GM08714 (cell line): Measurements from ENCODE around the gene MPC2.
"Not testable (repeated sequence)": the region's sequence is repeated elsewhere in the genome, so short reads cannot be mapped to it uniquely, and the experiment has no call there.

Experiments used
- H3K4me3 ChIP-seq: fragments of 200-500 bp; sonication (Bioruptor generic); 2 replicates; pipeline ENCODE4 v1.5.1; 2014; ENCODE audit warnings: mild to moderate bottlenecking, low read length, inconsistent platforms
- ZNF274 ChIP-seq: IDR thresholded peaks from 2 replicates; pipeline ENCODE4 v1.6.1; 2012; ENCODE audit warnings: mild to moderate bottlenecking, low read depth, low read length

The MPC2 gene

GRCh38 chr1:167904652-167905130 is 32.2 kb downstream of the MPC2 start:
- TF ChIP-seq ZNF274, result no peak
- H3K4me3 ChIP-seq, result no peak overlapping the region

DNA sequence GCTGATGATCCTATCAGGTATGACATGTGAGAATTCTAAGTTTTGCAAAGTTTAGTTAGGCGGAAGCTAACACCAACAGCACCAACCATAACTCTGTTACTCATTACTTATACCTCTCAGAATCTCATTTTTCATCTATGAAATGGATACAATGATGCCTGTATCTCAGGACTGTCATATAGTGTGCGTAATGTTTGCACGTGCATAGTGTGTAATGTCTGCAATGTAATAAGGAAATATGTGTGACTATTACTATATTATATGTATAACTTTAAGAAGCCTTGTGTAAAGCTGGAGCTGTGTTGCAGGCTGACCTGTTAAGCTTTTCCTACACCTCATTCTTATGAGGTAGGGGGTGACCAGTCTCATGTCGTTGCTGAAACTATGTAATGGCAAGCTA is 36.0 kb downstream of the MPC2 start:
- no peak overlapping the region for H3K4me3 ChIP-seq
- no peak for TF ChIP-seq ZNF274

DNA sequence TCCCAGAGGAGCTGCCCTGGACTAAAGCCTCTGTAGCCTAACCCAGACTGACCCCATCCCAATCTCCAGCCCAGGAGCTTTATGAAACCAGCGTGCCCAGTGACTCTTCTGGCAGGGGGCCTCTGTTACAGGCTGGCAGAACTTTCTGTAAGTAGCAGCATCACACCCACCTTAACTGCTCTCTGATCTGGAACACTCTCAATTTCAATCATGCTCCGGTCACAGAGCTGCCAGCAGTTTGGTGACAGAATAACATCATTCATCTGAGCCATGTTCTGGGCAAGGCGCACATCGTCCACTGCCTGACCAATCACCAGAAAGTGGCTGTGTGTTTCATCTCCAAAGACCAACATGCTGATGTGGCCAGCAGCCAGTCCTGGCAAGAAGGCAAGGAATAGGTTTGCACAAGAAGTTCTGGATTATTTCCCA is 37.6 kb downstream of the MPC2 start:
- H3K4me3 ChIP-seq, result no peak overlapping the region
- TF ChIP-seq ZNF274, result no peak

- no peak for TF ChIP-seq ZNF274
- no peak overlapping the region for H3K4me3 ChIP-seq
Observed at GRCh38 chr1:167898578-167899222, 38.2 kb downstream of the MPC2 start.

DNA sequence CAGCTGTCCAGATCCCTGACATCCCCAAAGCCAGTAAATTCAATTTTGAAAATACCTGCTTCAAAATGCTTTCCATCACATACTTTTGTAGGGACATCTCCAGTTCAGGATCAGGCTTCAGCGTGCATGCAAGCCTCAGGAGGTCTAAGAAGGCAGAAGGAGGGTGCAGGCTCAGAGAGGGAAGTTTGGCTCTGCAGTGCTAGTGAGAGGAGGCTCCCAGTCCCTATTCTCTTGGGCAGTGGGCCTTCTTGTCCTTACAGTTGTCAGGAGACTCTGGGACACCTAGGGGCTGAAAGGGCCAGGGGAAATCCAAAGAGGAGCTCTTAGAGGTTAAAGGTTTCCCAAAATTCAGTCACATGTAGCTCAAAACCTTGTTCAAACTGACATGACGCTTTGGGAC is 43.1 kb downstream of the MPC2 start:
- no peak overlapping the region for H3K4me3 ChIP-seq
- no peak for TF ChIP-seq ZNF274

DNA sequence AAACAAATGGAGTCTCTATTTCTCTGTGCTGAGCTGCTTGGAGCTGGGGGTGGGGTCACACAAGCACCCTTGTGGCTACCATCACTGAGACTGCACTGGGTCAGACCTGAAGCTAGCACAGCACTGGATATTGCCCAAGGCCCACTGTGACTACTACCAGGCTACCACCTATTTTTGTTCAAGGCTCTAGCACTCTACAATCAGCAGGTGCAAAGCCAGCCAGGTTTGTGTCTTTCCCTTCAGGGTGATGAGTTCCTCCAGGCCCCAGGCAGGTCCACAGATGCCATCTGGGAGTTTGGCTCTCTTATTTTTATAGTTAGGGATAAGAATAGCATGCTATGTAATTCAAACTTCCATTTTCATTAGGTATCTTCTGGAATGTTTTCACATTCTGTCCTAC is 46.5 kb downstream of the MPC2 start:
- TF ChIP-seq ZNF274, result no peak
- H3K4me3 ChIP-seq, result no peak overlapping the region

- H3K4me3 ChIP-seq, result not testable (repeated sequence)
Observed at GRCh38 chr1:167887187-167887586, 49.7 kb downstream of the MPC2 start.

DNA sequence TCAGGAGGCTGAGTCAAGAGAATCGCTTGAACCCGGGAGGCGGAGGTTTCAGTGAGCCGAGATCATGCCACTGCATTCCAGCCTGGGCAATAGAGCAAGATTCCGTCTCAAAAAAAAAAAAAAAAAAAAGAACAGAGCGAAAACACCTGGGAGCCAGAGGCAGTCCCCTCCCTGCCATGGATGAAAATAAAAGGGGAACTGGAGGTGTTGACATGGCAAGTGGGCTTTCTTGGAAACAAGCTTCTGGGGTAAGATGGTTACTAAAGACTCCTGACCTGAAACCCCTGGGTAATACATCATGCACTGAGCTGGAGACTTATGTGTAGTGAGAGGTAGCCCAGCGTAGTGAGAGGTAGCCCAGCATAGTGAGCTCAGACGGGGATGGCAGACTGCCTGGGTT is 54.5 kb downstream of the MPC2 start:
- TF ChIP-seq ZNF274, result no peak
- no peak overlapping the region for H3K4me3 ChIP-seq

DNA sequence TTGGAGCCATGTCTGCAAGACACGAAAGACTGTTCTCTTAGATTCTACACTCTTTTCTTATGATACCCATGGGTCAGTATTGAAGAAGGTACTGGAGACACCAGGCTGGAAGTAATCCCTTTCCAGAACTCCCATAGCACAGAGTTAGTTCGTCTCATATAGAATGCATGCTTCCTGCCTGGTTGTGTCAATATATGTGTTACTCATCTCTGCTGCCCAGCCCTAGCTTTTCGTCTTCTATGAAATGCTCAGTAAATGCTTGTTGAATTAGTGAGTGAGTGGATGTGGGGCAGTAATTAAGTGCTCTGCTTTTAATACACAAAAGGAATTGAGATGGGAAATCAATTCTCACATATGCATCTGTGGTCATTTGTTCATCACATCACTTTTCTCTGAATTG is 55.1 kb downstream of the MPC2 start:
- no peak overlapping the region for H3K4me3 ChIP-seq
- TF ChIP-seq ZNF274, result no peak

GRCh38 chr1:167881069-167881468 is 55.8 kb downstream of the MPC2 start:
- no peak overlapping the region for H3K4me3 ChIP-seq

DNA sequence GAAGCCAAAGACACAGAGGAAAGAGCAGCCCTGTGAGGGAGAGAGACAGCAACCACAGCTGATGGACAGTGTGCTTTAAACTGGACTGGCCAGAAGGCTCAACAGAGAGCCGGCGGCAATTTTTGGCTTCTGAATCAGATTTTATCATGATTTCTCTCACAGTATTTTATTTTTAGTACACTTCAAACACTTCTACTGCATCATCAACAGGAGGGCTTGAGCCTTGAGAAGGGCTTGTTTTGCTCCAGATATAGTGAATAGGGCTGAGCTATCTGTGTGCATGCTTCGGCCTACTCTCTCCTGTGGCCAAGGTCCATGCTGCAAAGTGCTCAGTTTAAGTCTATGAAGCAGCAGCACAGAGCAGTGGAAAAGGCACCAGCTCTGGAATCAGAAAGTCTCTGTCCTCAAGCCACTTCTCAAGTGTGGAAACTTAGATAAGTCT is 56.3 kb downstream of the MPC2 start:
- no peak for TF ChIP-seq ZNF274

More at GRCh38 chr1:167881069-167881468, 55.8 kb downstream of the MPC2 start:
- TF ChIP-seq ZNF274, result no peak

GRCh38 chr1:167879508-167879907 is 57.4 kb downstream of the MPC2 start:
- no peak for TF ChIP-seq ZNF274
- no peak overlapping the region for H3K4me3 ChIP-seq

More for the DNA sequence above, 56.3 kb downstream of the MPC2 start:
- H3K4me3 ChIP-seq, result no peak overlapping the region

GRCh38 chr1:167878372-167879160 is 58.3 kb downstream of the MPC2 start:
- no peak overlapping the region for H3K4me3 ChIP-seq
- TF ChIP-seq ZNF274, result no peak

- no peak for TF ChIP-seq ZNF274
- no peak overlapping the region for H3K4me3 ChIP-seq
Observed at GRCh38 chr1:167876597-167877175, 60.2 kb downstream of the MPC2 start.

DNA sequence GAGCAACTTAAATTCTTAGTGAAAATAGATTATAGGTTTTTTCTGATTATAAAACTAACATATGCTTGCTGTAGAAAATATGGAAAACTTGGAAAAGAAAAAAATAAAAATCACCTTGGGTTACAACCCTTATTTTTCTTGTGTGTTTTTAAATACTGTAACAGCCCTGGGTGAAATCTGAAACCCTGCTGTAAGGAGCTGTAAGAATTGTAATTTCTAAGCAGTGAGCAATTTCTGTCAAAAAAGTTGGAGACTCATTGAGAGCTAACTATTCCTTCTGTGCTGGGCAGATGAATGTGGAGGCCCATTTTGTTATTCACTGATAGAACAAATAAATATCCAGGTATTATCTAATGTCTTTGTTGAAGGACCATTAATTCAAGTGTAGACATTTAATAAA is 65.5 kb downstream of the MPC2 start:
- no peak for TF ChIP-seq ZNF274
- no peak overlapping the region for H3K4me3 ChIP-seq

DNA sequence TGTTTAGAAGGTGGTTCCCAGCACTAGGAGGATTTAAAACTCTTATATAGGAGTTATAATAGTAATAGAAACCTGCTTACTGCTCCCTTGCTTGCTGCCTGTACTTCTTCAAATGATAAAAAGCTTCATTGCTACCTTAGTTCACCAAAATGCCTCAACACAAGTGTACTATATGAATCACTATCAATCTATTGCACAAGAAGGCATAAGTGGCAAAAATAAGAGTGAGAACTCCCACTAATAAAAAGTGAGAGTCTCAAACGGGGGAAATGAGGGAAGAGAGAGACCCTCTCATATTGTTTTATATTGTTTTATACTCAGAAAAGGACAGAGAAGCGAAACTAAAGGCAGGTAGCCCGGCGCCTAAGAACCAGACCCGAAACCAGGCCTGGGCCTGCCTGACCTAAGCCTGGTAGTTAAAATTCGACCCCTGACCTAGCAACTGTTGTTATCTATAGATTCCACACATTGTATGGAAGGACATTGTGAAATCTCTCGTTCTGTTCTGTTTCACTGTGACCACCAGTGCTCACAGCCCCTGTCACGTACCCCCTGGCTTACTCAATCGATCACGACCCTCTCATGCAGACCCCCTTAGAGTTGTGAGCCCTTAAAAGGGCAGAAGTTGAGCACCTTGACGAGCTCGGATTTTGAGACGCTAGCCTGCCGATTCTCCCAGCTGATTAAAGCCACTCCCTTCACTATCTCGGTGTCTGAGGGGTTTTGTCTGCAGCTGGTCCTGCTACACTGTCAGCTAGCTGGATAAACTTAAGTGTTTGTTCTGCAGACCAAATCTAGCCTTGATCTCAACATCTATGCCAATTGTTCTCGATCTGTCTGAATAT is 67.5 kb downstream of the MPC2 start:
- H3K4me3 ChIP-seq, result not testable (repeated sequence)

- H3K4me3 ChIP-seq, result not testable (repeated sequence)
Observed at GRCh38 chr1:167866739-167867414, 70.0 kb downstream of the MPC2 start.
